KMS-11 (cell line): Measurements from ENCODE around the gene SRGAP1.

Experiments used
- H2AFZ ChIP-seq: fragments of 200-600 bp; sonication (generic); 2 replicates; pipeline ENCODE4 v1.6.1; 2016; ENCODE audit warnings: antibody characterized with exemption, mixed run types, low read depth
- H3K27ac ChIP-seq: fragments of 200-600 bp; sonication (generic); 2 replicates; pipeline ENCODE4 v1.6.1; 2016; ENCODE audit warnings: mild to moderate bottlenecking, mixed run types
- H3K27me3 ChIP-seq: fragments of 200-600 bp; sonication (generic); 2 replicates; pipeline ENCODE4 v1.6.1; 2017; ENCODE audit warnings: mild to moderate bottlenecking, low read depth, mixed run types, moderate library complexity; ENCODE audit not compliant: insufficient read depth
- H3K36me3 ChIP-seq: fragments of 200-600 bp; sonication (generic); 2 replicates; pipeline ENCODE4 v1.6.1; 2017; ENCODE audit warnings: mild to moderate bottlenecking, mixed run types; ENCODE audit not compliant: insufficient read depth
- H3K4me1 ChIP-seq: fragments of 200-600 bp; sonication (generic); 2 replicates; pipeline ENCODE4 v1.6.1; 2016; ENCODE audit warnings: mild to moderate bottlenecking, low read depth, mixed run types; ENCODE audit not compliant: poor library complexity, severe bottlenecking
- H3K4me2 ChIP-seq: fragments of 200-600 bp; sonication (generic); 2 replicates; pipeline ENCODE4 v1.7.0; 2016; ENCODE audit warnings: mild to moderate bottlenecking, mixed run types
- H3K4me3 ChIP-seq: fragments of 200-600 bp; sonication (generic); IDR thresholded peaks from 2 replicates; pipeline ENCODE4 v1.6.1; 2017; ENCODE audit warnings: low read depth, low read length, mixed read lengths; ENCODE audit not compliant: insufficient read depth
- H3K79me2 ChIP-seq: fragments of 200-600 bp; sonication (generic); 2 replicates; pipeline ENCODE4 v1.6.1; 2016; ENCODE audit warnings: low read depth, mixed run types; ENCODE audit not compliant: insufficient read depth
- H3K9ac ChIP-seq: fragments of 200-600 bp; sonication (generic); 2 replicates; pipeline ENCODE4 v1.6.1; 2016; ENCODE audit warnings: mild to moderate bottlenecking, mixed run types
- H4K20me1 ChIP-seq: fragments of 200-600 bp; sonication (generic); 2 replicates; pipeline ENCODE4 v1.6.1; 2016; ENCODE audit warnings: mild to moderate bottlenecking, mixed run types; ENCODE audit not compliant: insufficient read depth
- TF ChIP-seq, protein P1 (sequence below): fragments of 200-600 bp; sonication (generic); conservative IDR thresholded peaks from 2 replicates; pipeline ENCODE4 v1.6.1; 2017; ENCODE audit warnings: low read depth, mild to moderate bottlenecking, antibody characterized with exemption, low read length, moderate library complexity, mixed read lengths

Gene SRGAP1

DNA sequence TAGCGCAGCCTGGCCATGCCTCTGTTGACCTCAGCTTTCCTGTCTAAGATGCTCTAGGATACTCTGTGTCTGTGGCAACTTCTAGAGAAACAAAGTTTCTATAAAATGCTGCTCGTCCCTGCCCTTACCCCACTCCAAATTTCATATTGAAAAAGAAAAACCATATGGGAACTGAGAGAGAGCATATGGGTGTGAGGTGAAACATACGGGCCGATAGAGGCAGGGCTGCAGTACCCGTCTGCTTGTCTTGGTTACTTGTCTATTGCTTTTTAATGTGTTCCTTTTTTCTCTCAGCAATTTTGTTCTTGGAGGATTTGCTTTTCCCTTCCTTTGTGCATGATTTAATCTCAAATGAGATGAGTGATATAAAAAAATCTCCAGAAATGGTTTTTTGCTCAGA is 113.0 kb downstream of the SRGAP1 start:
- Histone ChIP-seq H3K36me3 (no peaks in the 10 kb centered on the region), H3K9ac (no peak overlapping the region), H3K27ac (no peak overlapping the region), H3K4me1 (no peaks in the 10 kb centered on the region), H3K4me2 (no peak overlapping the region), H2AFZ (no peak overlapping the region), H3K79me2 (no peaks in the 10 kb centered on the region), H4K20me1 (no peaks in the 10 kb centered on the region), H3K27me3 (no peaks in the 10 kb centered on the region), H3K4me3 (no peak overlapping the region)
- TF ChIP-seq, protein P1, sequence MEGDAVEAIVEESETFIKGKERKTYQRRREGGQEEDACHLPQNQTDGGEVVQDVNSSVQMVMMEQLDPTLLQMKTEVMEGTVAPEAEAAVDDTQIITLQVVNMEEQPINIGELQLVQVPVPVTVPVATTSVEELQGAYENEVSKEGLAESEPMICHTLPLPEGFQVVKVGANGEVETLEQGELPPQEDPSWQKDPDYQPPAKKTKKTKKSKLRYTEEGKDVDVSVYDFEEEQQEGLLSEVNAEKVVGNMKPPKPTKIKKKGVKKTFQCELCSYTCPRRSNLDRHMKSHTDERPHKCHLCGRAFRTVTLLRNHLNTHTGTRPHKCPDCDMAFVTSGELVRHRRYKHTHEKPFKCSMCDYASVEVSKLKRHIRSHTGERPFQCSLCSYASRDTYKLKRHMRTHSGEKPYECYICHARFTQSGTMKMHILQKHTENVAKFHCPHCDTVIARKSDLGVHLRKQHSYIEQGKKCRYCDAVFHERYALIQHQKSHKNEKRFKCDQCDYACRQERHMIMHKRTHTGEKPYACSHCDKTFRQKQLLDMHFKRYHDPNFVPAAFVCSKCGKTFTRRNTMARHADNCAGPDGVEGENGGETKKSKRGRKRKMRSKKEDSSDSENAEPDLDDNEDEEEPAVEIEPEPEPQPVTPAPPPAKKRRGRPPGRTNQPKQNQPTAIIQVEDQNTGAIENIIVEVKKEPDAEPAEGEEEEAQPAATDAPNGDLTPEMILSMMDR, result no peak

DNA sequence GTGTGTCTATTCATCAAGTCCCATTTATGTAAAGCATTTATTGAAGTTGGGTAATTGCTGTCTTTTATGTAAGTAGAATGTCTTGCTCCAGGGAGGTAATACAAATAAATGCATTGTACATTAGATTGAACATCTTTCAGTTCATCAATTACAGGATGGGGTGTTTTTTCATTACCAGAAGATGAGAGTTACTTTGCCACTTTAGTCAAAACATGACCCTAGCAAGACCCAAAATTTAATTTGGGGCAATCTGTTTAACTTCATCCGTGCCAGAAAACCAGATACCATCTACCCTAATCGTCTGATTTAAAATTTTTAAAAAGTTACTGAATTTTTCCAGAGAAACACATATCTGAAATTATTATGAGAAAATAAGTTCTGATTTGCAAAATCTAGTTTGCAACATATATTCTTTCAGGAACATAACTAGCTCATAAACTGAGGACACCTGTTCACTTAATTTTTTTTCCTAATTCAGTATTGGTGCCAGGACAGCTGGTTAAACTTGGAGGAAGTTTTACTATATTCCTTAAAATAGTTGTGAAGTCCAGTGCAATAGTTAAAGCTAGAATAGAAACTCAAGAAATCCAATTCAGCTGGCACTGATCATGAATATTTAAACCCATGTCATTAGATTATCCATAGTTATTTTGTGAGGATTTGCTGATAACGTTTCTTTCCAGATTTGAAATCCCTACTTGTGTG is 114.5 kb downstream of the SRGAP1 start:
- H3K27ac ChIP-seq, result no peak overlapping the region
- no peaks in the 10 kb centered on the region for H3K79me2 ChIP-seq
- no peak overlapping the region for H3K4me3 ChIP-seq
- no peaks in the 10 kb centered on the region for H3K4me1 ChIP-seq
- no peak overlapping the region for H3K9ac ChIP-seq
- no peaks in the 10 kb centered on the region for H3K36me3 ChIP-seq
- no peak overlapping the region for H2AFZ ChIP-seq
- TF ChIP-seq, protein P1, result no peak
- no peaks in the 10 kb centered on the region for H3K27me3 ChIP-seq
- H4K20me1 ChIP-seq, result no peaks in the 10 kb centered on the region
- no peak overlapping the region for H3K4me2 ChIP-seq

DNA sequence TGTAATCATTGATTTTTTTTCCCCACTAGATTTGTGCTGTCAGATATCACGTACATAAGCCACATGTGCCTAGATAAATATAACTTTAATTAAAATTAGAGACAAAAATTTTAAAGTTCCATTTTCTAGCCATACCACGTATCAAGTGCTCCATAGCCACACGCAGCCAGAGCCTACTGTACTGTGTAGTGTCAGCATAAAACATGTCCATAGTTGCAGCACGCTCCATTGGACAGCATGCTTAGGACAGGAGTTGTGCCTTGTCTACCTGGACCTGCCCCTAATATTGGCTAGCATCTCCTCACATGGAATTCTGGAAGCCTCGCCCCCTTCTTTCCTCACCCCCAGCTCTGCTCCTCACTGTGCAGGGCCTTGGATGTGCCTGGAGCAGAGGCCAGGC is 116.5 kb downstream of the SRGAP1 start:
- Histone ChIP-seq H3K36me3 (no peaks in the 10 kb centered on the region), H3K27ac (no peak overlapping the region), H3K4me1 (no peaks in the 10 kb centered on the region), H3K9ac (no peak overlapping the region), H3K4me2 (no peak overlapping the region), H3K4me3 (no peak overlapping the region), H2AFZ (no peak overlapping the region), H3K27me3 (no peaks in the 10 kb centered on the region), H4K20me1 (no peaks in the 10 kb centered on the region), H3K79me2 (no peaks in the 10 kb centered on the region)
- TF ChIP-seq, protein P1, result no peak

DNA sequence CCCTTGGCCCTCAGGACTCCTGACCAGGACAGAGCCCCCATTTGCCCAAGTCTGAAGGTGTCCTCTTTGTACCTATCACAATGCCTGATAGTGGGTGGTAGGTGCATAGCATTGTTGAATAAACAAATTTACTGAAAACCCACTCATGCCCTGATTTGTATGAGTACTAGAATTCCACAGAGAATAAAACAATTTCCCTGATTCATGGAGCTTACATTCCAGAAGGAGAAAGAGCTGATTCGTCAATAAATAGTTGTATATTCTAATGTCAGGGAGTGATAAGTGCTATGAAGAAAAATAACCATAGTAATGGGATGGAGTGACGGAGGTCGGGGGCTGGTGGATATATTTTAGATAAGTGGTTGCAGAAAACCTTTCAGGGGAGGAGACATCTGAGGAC is 117.0 kb downstream of the SRGAP1 start:
- H3K4me3 ChIP-seq, result no peak overlapping the region
- H2AFZ ChIP-seq, result no peak overlapping the region
- no peak overlapping the region for H3K4me2 ChIP-seq
- H3K9ac ChIP-seq, result no peak overlapping the region
- H3K4me1 ChIP-seq, result no peaks in the 10 kb centered on the region
- H3K27me3 ChIP-seq, result no peaks in the 10 kb centered on the region
- no peaks in the 10 kb centered on the region for H3K79me2 ChIP-seq
- TF ChIP-seq, protein P1, result no peak
- no peaks in the 10 kb centered on the region for H3K36me3 ChIP-seq
- H3K27ac ChIP-seq, result no peak overlapping the region
- H4K20me1 ChIP-seq, result no peaks in the 10 kb centered on the region
